GM12878 (cell line): Measurements from ENCODE around the gene S100A12. TPM values are rescaled to one million over a fixed set of nuclear protein-coding genes. Genes with fewer than 3 reads are reported as not detected.

Source experiments
- ATAC-seq: fragments of 200-7000 bp; cut with Tn5 transposase; 3 replicates; pipeline ENCODE4 v1.9.1; 2020; ENCODE audit warnings: mild to moderate bottlenecking, moderate library complexity
- BruUV-seq: library from RNA; stranded (reverse); fragments of 400-500 nt; replicated peaks from 2 replicates; lab custom pipeline; 2021; lab: Mats Ljungman, UMichigan
- CTCF ChIA-PET: fragments of 300-600 bp; sonication (Branson Sonifier 250); formaldehyde crosslinking; extraction: SDS; loops from one replicate; lab custom pipeline; 2021; ENCODE audit warnings: inconsistent platforms; lab: Yijun Ruan, JAX
- POLR2A ChIA-PET: fragments of 350-600 bp; formaldehyde crosslinking; extraction: SDS; loops from one replicate; lab custom pipeline; 2021; ENCODE audit warnings: inconsistent platforms; lab: Charles Lee
- RAD21 ChIA-PET: fragments of 300-600 bp; sonication (Branson Sonifier 250); formaldehyde crosslinking; loops from one replicate; lab custom pipeline; 2023; ENCODE audit warnings: antibody characterized with exemption; ENCODE audit not compliant: unreplicated experiment; lab: Charles Lee
- SMC1A ChIA-PET: fragments of 300-600 bp; sonication (Branson Sonifier 250); formaldehyde crosslinking; loops from one replicate; lab custom pipeline; 2023; ENCODE audit not compliant: unreplicated experiment, uncharacterized antibody; lab: Charles Lee
- DNase-seq: peaks from one replicate; pipeline ENCODE4 v3.0.0-alpha.2; 2011; ENCODE audit warnings: low read depth, low spot score
- FAIRE-seq: peaks from 3 replicates; lab custom pipeline; 2011; peaks lifted over from hg19 to GRCh38; lab: Jason Lieb, UNC
- H2AFZ ChIP-seq: 2 replicates; pipeline ENCODE4 v1.6.0; 2011; ENCODE audit warnings: low read depth, low read length, control low read depth; ENCODE audit not compliant: control insufficient read depth
- H3K27ac ChIP-seq: 2 replicates; pipeline ENCODE4 v1.5.1; 2011; ENCODE audit warnings: control low read depth; ENCODE audit not compliant: control insufficient read depth, insufficient read depth
- H3K27me3 ChIP-seq, 2 experiments: replicated peaks in 1 of 2; 2 replicates each; pipeline versions ENCODE4 v1.6.0 to v1.6.1; 2011; ENCODE audit warnings: low read length in 1 of 2; ENCODE audit not compliant: control insufficient read depth in 2 of 2, insufficient read depth in 2 of 2
- H3K36me3 ChIP-seq, 2 experiments: 2 replicates each; pipeline ENCODE4 v1.5.1; 2011; ENCODE audit warnings: low read length in 1 of 2; ENCODE audit not compliant: control insufficient read depth in 2 of 2, insufficient read depth in 2 of 2
- H3K4me1 ChIP-seq: 2 replicates; pipeline ENCODE4 v1.6.1; 2011; ENCODE audit warnings: mild to moderate bottlenecking, low read length, moderate library complexity, mixed read lengths; ENCODE audit not compliant: control insufficient read depth, insufficient read depth
- H3K4me2 ChIP-seq: 2 replicates; pipeline ENCODE4 v1.6.0; 2011; ENCODE audit warnings: control low read depth; ENCODE audit not compliant: control insufficient read depth, insufficient read depth
- H3K4me3 ChIP-seq: fragments of 200-600 bp; sonication (generic); 2 replicates; pipeline ENCODE4 v1.5.1; 2016
- H3K79me2 ChIP-seq: 2 replicates; pipeline ENCODE4 v1.6.0; 2011; ENCODE audit warnings: low read length; ENCODE audit not compliant: control insufficient read depth, insufficient read depth
- H3K9ac ChIP-seq: 2 replicates; pipeline ENCODE4 v1.8.0; 2011; ENCODE audit warnings: low read length, control low read depth, mixed read lengths; ENCODE audit not compliant: control insufficient read depth, insufficient read depth
- H3K9me3 ChIP-seq: replicated peaks from 3 replicates; pipeline ENCODE4 v1.5.1; 2011; ENCODE audit warnings: mild to moderate bottlenecking, low read length; ENCODE audit not compliant: control insufficient read depth, insufficient read depth
- H4K20me1 ChIP-seq: 2 replicates; pipeline ENCODE4 v1.6.0; 2011; ENCODE audit not compliant: control insufficient read depth, insufficient read depth
- BMI1 ChIP-seq: fragments of 450-650 bp; IDR thresholded peaks from 2 replicates; pipeline ENCODE4 v1.6.1; 2016; ENCODE audit warnings: mild to moderate bottlenecking, moderate library complexity, borderline replicate concordance
- CREM ChIP-seq: IDR thresholded peaks from 2 replicates; pipeline ENCODE4 v1.6.1; 2014; ENCODE audit warnings: antibody characterized with exemption, low read depth
- KLF5 ChIP-seq: fragments of 450-650 bp; IDR thresholded peaks from 2 replicates; pipeline ENCODE4 v1.6.1; 2014; ENCODE audit warnings: mild to moderate bottlenecking; ENCODE audit not compliant: partially characterized antibody
- MYC ChIP-seq: IDR thresholded peaks from 2 replicates; pipeline ENCODE4 v1.6.1; 2011; ENCODE audit warnings: mild to moderate bottlenecking, low read length, moderate library complexity, inconsistent platforms; ENCODE audit not compliant: insufficient read depth, insufficient replicate concordance, insufficient read length, severe bottlenecking
- WGBS: methylation state at CpG from one replicate; pipeline ENCODE4 v1.1.6; 2016; ENCODE audit warnings: low lambda C conversion rate; ENCODE audit not compliant: insufficient replicate concordance, insufficient coverage; ENCODE audit errors: missing lambda C conversion rate; 5-methylcytosine and 5-hydroxymethylcytosine counted together
- in situ Hi-C: fragments of 300-500 bp; cut with MboI; formaldehyde crosslinking; loops from 9 replicates; pipeline ENCODE4 v1.14.3; 2018; ENCODE audit warnings: mixed read lengths
- intact Hi-C: fragments of 100-400 bp; cut with micrococcal nuclease; formaldehyde crosslinking; loops from one replicate; pipeline ENCODE4 v1.14.2; 2022; ENCODE audit not compliant: unreplicated experiment
- polyA plus RNA-seq, 11 experiments: library from polyadenylated mRNA; depleted of rRNA in 4 of 11; unstranded in 6 of 11; stranded (reverse) in 5 of 11; fragments of >200 nt; fragmentation: Nextera tagmentation in 4 of 11; fragmentation: Illumina TruSeq in 1 of 11; extraction: Ambion mirVana in 4 of 11; extraction: Trizol in 1 of 11; gene quantifications; 1 replicate in 1 of 11; 2 replicates in 10 of 11; pipeline versions ENCODE4 v1.2.1 to v1.2.3, GENCODE V29; 2011 to 2016; ENCODE audit warnings: inconsistent platforms in 2 of 11, missing spikeins in 2 of 11, low read depth in 1 of 11
- total RNA-seq, 4 experiments: library from RNA; depleted of rRNA in 3 of 4; stranded (reverse); fragments of >200 nt in 3 of 4; fragmentation: Illumina TruSeq in 1 of 4; extraction: Trizol in 1 of 4; gene quantifications; 2 replicates each; pipeline versions ENCODE4 v1.2.1 to v1.2.3, GENCODE V29; 2013 to 2021
- TF ChIP-seq, protein P1 (sequence below): IDR thresholded peaks from 2 replicates; pipeline ENCODE4 v1.6.1; 2012; ENCODE audit warnings: low read depth, low read length, improper control_type of control experiment
- TF ChIP-seq, protein P2 (sequence below): fragments of 450-650 bp; IDR thresholded peaks from 2 replicates; pipeline ENCODE4 v1.6.1; 2018; ENCODE audit warnings: mild to moderate bottlenecking, low read depth, moderate library complexity; ENCODE audit not compliant: partially characterized antibody

Gene S100A12
- total and polyA plus RNA-seq, 10 of the 15 experiments (the other 5 are each of a cell fraction or from before 2014, with no cell fraction given): not detected

DNA sequence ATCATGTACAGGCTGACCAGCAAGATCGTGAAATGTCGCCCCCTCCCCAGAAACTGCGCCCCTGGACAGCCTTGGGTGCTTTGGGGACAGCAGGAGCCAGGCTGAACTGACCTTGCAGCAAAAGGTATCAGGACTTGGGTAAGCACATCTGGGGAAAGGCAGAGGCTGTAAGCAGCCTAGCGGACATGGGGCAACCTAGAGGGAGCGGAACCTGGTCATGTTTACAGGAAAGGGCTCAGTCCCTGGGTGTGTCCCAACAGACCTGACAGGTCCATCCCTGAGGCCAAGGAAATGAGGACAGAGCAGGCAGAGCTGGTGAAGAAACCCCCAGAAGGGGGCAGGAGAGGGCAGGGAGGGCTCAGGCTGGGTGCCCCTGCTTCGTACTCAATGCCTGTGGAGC is 18.5 kb upstream of the S100A12 start:
- H3K79me2 ChIP-seq: no peaks in the 10 kb centered on the region
- intact Hi-C loops (no loop called here), in situ Hi-C loops (no loop called here)
- ATAC-seq (no peak), FAIRE-seq (no peak), DNase-seq (no peak)
- no peak overlapping the region for H3K4me2 ChIP-seq
- CTCF ChIA-PET: interaction anchor here (1.2 kb wide), 1 partner anchor 39 kb away, joined by 3 read pairs; no protein-coding TSS in a partner anchor
- WGBS: 64% methylated on average over 6 of the region's 6 CpGs
- no peak overlapping the region for H3K27ac ChIP-seq
- no peak overlapping the region for H3K9ac ChIP-seq
- H3K4me1 ChIP-seq: no peaks in the 10 kb centered on the region
- H3K36me3 ChIP-seq: no peaks in the 10 kb centered on the region
- RAD21 ChIA-PET: no interaction called here
- POLR2A ChIA-PET: no interaction called here
- H2AFZ ChIP-seq: no peak overlapping the region
- SMC1A ChIA-PET: no interaction called here
- H3K4me3 ChIP-seq: no peak overlapping the region
- no peaks in the 10 kb centered on the region for H4K20me1 ChIP-seq
- no TSS peak for BruUV-seq
- H3K9me3 ChIP-seq: no peaks in the 10 kb centered on the region
- H3K27me3 ChIP-seq: peaks cover 2% of the 10 kb centered on the region in 2 experiments; a peak in 3 of 4 replicates
- TF ChIP-seq CREM (no peak), MYC (no peak), KLF5 (no peak), BMI1 (no peak)
- TF ChIP-seq, protein P1, sequence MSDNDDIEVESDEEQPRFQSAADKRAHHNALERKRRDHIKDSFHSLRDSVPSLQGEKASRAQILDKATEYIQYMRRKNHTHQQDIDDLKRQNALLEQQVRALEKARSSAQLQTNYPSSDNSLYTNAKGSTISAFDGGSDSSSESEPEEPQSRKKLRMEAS: no peak
- TF ChIP-seq, protein P2, sequence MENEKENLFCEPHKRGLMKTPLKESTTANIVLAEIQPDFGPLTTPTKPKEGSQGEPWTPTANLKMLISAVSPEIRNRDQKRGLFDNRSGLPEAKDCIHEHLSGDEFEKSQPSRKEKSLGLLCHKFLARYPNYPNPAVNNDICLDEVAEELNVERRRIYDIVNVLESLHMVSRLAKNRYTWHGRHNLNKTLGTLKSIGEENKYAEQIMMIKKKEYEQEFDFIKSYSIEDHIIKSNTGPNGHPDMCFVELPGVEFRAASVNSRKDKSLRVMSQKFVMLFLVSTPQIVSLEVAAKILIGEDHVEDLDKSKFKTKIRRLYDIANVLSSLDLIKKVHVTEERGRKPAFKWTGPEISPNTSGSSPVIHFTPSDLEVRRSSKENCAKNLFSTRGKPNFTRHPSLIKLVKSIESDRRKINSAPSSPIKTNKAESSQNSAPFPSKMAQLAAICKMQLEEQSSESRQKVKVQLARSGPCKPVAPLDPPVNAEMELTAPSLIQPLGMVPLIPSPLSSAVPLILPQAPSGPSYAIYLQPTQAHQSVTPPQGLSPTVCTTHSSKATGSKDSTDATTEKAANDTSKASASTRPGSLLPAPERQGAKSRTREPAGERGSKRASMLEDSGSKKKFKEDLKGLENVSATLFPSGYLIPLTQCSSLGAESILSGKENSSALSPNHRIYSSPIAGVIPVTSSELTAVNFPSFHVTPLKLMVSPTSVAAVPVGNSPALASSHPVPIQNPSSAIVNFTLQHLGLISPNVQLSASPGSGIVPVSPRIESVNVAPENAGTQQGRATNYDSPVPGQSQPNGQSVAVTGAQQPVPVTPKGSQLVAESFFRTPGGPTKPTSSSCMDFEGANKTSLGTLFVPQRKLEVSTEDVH: no peak
